Stimulated activated CD4-positive, alpha-beta T cell treated with anti-CD3 and anti-CD28 coated beads, TNF-alpha, amount 100 ng/mL, for 4 hours (primary cell): Measurements from ENCODE around the gene PLCH1.

Experiments used
- DNase-seq, 3 experiments: peaks; one replicate each; pipeline ENCODE4 v3.0.0-alpha.2; 2020; ENCODE audit warnings: low read depth in 3 of 3

PLCH1 gene

GRCh38 chr3:155335724-155336354 lies 409.0 kb downstream of the PLCH1 start:
- DNase-seq: no peak

GRCh38 chr3:155334914-155335723 lies 409.8 kb downstream of the PLCH1 start:
- no peak for DNase-seq

- no peak for DNase-seq
These were observed 410.5 kb downstream of the PLCH1 start for GRCh38 chr3:155334215-155334913.

GRCh38 chr3:155332716-155333115 lies 412.2 kb downstream of the PLCH1 start:
- no peak for DNase-seq

GRCh38 chr3:155331078-155331477 lies 413.8 kb downstream of the PLCH1 start:
- DNase-seq: no peak

GRCh38 chr3:155330370-155330769 lies 414.5 kb downstream of the PLCH1 start:
- DNase-seq: no peak

GRCh38 chr3:155329513-155330048 lies 415.3 kb downstream of the PLCH1 start:
- DNase-seq: no peak

- DNase-seq: no peak
These were observed 417.0 kb downstream of the PLCH1 start for GRCh38 chr3:155327871-155328270.

- no peak for DNase-seq
These were observed 417.4 kb downstream of the PLCH1 start for GRCh38 chr3:155327430-155327829.

- no peak for DNase-seq
These were observed 418.0 kb downstream of the PLCH1 start for GRCh38 chr3:155326901-155327300.

- DNase-seq: no peak
These were observed 418.6 kb downstream of the PLCH1 start for GRCh38 chr3:155326244-155326643.
